H54 (cell line): ENCODE data around the gene WBP4.
"Not testable (repeated sequence)": the region's sequence is repeated elsewhere in the genome, so short reads cannot be mapped to it uniquely, and the experiment has no call there.

ENCODE experiments used
- DNase-seq: peaks from one replicate; pipeline ENCODE4 v3.0.0; 2011; ENCODE audit warnings: low spot score, mixed read lengths; ENCODE audit not compliant: insufficient read length
- FAIRE-seq: peaks from 3 replicates; lab custom pipeline; 2011; peaks lifted over from hg19 to GRCh38; lab: Jason Lieb, UNC
- POLR2A ChIP-seq: IDR thresholded peaks from 2 replicates; pipeline ENCODE4 v1.6.1; 2011; ENCODE audit warnings: low read depth, mild to moderate bottlenecking, low read length

The WBP4 gene

DNA sequence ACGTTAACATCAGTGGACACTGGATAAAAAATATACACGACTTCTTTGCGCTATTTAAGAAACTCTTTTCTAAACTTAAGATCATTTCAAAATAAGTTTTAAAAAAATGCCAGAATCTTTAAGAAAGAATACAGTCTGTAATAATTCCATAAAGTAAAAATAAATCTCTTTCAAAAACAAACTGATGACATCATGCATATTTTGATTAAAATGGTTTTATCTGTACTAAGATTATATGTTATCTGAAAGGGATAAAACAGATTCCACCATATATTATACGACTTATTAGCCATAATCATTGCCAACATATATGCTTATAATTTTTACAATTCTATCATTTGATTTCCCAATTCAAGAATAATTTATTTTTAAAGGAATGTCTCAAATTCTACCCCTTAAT, 26.9 kb upstream of the WBP4 start:
- no peak for TF ChIP-seq POLR2A
- no peak for DNase-seq
- FAIRE-seq: no peak

GRCh38 chr13:41034881-41035280, 26.4 kb upstream of the WBP4 start:
- FAIRE-seq: peak; percentile 30
- no peak for DNase-seq
- TF ChIP-seq POLR2A: no peak

GRCh38 chr13:41036557-41036956, 24.8 kb upstream of the WBP4 start:
- FAIRE-seq, DNase-seq: not testable (repeated sequence)

DNA sequence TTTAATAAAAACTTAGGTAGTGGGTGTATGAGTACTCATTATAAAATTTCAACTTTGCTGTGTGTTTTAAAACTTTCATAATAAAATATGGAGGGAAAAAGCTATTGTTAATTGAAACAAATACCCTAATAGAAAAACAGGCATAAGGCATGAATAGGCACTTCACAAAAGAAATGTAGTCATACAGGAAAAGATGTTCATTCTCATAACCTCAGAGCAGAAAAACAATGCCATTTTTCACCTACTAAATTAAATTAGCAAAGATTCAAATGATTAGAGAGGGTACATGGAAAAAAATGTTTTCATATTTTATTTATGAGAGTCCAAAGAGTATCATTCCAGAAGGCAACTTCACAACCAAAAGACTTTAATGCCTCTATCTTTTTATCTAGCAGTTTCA, 21.6 kb upstream of the WBP4 start:
- DNase-seq: no peak
- no peak for FAIRE-seq
- no peak for TF ChIP-seq POLR2A

DNA sequence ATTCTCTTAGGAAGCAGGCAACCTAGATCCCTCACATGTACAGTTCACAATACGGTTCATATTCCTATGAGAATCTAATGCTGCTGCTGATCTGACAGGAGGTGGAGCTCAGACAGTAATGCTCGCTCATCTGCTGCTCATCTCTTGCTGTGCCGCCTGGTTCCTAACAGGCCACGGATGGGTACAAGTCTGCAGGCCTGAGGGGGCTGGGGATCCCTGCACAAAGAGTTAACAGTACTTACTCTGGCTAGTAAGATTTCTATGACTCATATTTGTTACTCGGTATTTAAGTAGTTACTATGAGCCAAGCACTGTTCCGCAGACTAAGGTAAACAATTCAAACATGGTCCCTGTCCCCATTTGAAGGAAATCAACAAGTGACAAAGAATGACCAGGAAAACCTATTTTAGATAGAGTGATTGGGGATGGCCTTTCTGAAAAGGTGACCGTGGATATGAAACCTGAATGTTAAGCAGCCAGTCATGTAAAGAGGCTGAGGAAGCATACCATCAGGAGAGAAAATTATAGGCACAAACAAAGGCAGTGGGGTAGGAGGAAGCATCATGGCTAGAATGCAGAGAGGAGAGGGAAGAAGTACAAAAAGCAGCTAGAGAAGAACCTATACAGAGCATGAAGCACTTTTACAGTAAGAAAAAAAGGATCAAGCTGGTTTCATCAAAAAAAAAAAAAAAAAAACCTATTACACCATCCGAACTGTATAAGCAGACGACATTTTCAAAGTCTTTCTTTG, 20.6 kb upstream of the WBP4 start:
- FAIRE-seq: no peak
- no peak for TF ChIP-seq POLR2A

DNA sequence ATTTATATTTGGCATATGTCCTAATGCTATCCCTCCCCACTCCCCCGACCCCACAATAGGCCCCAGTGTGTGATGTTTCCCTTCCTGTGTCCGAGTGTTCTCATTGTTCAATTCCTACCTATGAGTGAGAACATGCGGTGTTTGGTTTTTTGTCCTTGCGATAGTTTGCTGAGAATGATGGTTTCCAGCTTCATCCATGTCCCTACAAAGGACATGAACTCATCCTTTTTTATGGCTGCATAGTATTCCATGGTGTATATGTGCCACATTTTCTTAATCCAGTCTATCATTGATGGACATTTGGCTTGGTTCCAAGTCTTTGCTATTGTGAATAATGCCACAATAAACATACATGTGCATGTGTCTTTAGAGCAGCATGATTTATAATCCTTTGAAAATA, 18.9 kb upstream of the WBP4 start:
- not testable (repeated sequence) for FAIRE-seq, DNase-seq

More for the DNA sequence above, 20.6 kb upstream of the WBP4 start:
- DNase-seq: no peak

GRCh38 chr13:41048640-41049039, 12.7 kb upstream of the WBP4 start:
- no peak for TF ChIP-seq POLR2A
- DNase-seq (no peak), FAIRE-seq (no peak)

DNA sequence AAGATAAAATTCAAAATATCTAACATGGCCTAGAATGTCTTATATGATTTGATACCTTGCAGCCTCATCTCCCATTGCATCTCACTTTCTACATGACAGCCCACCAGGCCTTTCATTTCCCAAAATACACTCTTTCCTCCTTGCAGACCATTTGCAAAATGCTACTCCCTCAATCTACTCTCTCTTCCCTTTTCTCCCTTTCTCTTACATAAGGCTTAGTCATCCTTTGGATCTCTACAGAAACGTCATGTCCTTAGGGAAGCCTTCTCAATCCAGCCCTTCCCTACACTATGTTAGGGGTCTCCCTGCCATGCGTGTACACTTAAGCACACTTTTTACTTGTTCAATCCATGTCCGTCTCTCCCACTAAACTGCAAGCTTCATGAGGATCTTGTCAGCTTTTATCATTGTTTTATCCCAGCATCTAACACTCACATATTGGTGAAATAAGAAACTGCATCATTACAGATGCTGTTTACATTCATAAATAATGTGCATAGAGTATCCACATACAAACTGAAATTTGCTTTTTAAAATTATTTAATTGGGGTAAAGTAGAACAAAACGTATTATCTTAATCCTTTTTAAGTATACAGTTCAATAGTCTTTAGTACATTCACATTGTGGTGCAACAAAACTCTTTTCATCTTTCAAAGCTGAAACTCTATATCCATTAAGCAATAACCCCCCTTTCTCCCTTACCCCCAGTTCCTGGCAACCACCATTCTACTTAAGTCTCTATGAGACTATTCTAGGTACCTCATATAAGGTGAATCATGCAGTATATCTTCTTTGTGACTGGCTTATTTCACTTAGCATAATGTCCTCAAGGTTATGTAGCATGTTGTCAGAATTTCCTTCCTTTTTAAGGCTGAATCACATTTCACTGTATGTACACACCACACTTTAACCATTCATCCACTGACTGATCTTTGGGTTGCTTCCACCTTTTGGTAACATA, 11.5 kb upstream of the WBP4 start:
- FAIRE-seq (no peak), DNase-seq (no peak)
- no peak for TF ChIP-seq POLR2A

DNA sequence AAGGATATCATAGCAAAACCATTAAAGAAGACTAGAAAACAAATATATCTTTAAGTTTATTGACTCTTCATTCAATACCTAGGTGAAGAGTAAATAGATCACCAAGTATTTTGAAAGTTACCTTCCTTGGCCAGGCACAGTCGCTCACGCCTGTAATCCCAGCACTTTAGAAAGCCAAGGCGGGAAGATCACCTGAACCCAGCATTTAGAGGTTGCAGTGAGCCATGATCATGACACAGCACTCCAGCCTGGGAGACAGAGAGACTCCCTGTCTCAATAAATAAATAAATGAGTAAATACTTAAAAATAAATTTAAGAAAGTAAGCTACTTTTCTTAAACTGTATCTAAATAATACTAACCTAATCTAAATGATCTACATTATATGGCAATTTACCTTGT, 8.9 kb upstream of the WBP4 start:
- no peak for DNase-seq
- TF ChIP-seq POLR2A: no peak
- no peak for FAIRE-seq

DNA sequence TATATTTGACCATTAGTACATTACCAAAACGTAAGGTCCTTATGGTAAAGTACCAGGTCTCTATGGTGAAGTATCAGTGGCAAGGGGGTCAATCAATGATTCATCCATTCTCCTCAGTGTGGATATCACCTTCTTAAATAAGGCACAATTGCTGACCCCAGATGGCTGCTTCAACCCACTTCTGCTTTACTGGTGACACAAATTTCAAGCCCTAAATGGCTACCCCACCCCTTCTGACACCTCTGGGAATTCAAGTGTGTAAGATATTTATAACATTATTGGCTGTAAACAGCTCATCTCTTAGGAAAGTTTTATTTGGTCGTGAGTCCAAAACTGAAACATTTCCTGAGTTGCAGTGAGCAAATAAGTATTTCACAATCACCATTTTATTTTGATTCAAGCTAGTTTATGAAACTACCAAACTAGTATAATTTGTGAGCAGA, 7.9 kb upstream of the WBP4 start:
- DNase-seq (no peak), FAIRE-seq (no peak)
- no peak for TF ChIP-seq POLR2A

DNA sequence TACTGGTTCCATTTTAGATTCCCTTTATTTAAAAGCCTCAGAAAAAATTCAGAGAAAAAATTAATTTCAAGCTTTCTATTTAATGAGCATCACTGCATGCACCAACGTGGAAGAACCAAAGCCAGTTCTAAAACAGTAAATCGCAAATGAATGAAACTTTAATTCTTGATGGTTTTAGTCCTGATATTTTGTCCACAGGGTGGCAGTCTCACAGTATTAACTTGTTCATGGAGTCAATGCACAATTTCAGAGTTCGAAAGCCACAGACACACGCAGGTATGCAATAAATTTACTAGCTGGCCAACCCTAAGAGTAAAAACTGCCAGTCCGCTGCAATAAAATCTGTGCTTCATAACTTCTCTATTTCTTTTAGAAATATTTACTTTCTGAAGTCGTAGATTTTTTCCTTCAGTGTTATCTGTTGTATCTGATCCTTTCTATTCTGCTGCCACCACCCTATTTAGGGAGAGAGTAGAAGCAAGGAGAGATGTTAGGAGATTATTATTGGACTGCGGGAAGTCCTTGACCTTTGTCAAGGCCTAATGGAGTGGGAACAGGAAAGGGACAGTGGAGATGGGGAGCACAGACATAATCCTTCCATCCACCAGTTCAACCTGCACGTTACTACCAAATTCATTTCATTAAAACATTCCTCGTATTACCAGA, 7.0 kb upstream of the WBP4 start:
- DNase-seq (no peak), FAIRE-seq (peak; percentile 57)
- TF ChIP-seq POLR2A: no peak

- FAIRE-seq: no peak
- DNase-seq: no peak
- no peak for TF ChIP-seq POLR2A
Measured at GRCh38 chr13:41054919-41055619, 6.2 kb upstream of the WBP4 start.

DNA sequence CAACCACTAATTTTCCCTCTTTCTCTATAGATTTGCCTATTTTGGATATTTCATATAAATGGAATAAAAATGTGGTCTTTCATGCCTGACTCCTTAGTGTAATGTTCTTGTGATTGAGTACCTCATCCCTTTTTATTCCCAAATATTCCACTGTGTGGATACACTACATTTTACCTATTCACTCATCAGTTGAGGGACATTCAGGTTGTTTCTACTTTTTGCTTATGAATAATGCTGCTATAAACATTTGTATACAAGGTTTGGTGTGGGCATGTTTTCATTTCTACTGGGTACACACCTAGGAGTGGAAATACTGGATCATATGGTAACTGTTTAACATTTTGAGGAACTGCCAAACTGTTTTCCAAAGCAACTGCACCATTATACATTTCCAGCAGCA, 5.1 kb upstream of the WBP4 start:
- DNase-seq (no peak), FAIRE-seq (no peak)
- no peak for TF ChIP-seq POLR2A
